Endodermal cell (in vitro differentiated cells): ENCODE data around the gene CFAP46. TPM values are rescaled to one million over a fixed set of nuclear protein-coding genes. Genes with fewer than 3 reads are reported as not detected.

Experiments
- DNase-seq: peaks from one replicate; pipeline ENCODE4 v3.0.0-alpha.2; 2017
- H3K27ac ChIP-seq: 2 replicates; pipeline ENCODE4 v1.5.1; 2013; ENCODE audit warnings: mild to moderate bottlenecking, low read depth, low read length, moderate library complexity
- H3K27me3 ChIP-seq: 2 replicates; pipeline ENCODE4 v1.6.1; 2013; ENCODE audit warnings: mild to moderate bottlenecking, low read length, moderate library complexity; ENCODE audit not compliant: insufficient read depth, control insufficient read depth, poor library complexity, severe bottlenecking
- H3K36me3 ChIP-seq: 2 replicates; pipeline ENCODE4 v1.7.0; 2013; ENCODE audit warnings: mild to moderate bottlenecking, low read length, moderate library complexity; ENCODE audit not compliant: control insufficient read depth, insufficient read depth
- H3K4me1 ChIP-seq: one replicate; pipeline ENCODE4 v1.7.0; 2013; ENCODE audit warnings: low read length; ENCODE audit not compliant: control insufficient read depth, insufficient read depth
- H3K4me3 ChIP-seq: 2 replicates; pipeline ENCODE4 v1.5.1; 2013; ENCODE audit warnings: mild to moderate bottlenecking, low read length, moderate library complexity
- H3K9ac ChIP-seq: 2 replicates; pipeline ENCODE4 v1.6.1; 2013; ENCODE audit warnings: mild to moderate bottlenecking, low read length, moderate library complexity; ENCODE audit not compliant: poor library complexity, severe bottlenecking; ENCODE audit errors: extremely low read depth
- H3K9me3 ChIP-seq: 2 replicates; pipeline ENCODE4 v1.6.1; 2013; ENCODE audit warnings: mild to moderate bottlenecking, low read length, moderate library complexity; ENCODE audit not compliant: control insufficient read depth
- H3K27ac Mint-ChIP-seq: 2 replicates; pipeline ENCODE4 v1.8.0; 2020; ENCODE audit warnings: mixed read lengths
- H3K27me3 Mint-ChIP-seq: 2 replicates; pipeline ENCODE4 v1.8.0; 2021; ENCODE audit warnings: mild to moderate bottlenecking, mixed read lengths; ENCODE audit not compliant: insufficient read depth
- H3K36me3 Mint-ChIP-seq: 2 replicates; pipeline ENCODE4 v1.8.0; 2020; ENCODE audit warnings: low read depth, mixed read lengths
- H3K4me1 Mint-ChIP-seq: 2 replicates; pipeline ENCODE4 v1.8.0; 2020; ENCODE audit warnings: mixed read lengths
- H3K4me3 Mint-ChIP-seq: 2 replicates; pipeline ENCODE4 v1.8.0; 2020; ENCODE audit warnings: mild to moderate bottlenecking, moderate library complexity, mixed read lengths
- H3K9me3 Mint-ChIP-seq: 2 replicates; pipeline ENCODE4 v1.8.0; 2020; ENCODE audit warnings: mild to moderate bottlenecking, mixed read lengths
- CTCF ChIP-seq: fragments of 200-600 bp; sonication (generic); conservative IDR thresholded peaks from 2 replicates; pipeline ENCODE4 v1.5.0; 2021; ENCODE audit warnings: antibody characterized with exemption, mild to moderate bottlenecking
- WGBS, 2 experiments: methylation state at CpG; one replicate each; pipeline versions ENCODE4 v1.1.5 to v1.1.7; 2013; ENCODE audit warnings: missing lambda C conversion rate in 2 of 2, mixed read lengths in 1 of 2; ENCODE audit not compliant: insufficient coverage in 1 of 2, insufficient read length in 1 of 2; 5-methylcytosine and 5-hydroxymethylcytosine counted together
- total RNA-seq, 2 donors: library from RNA; stranded (reverse); fragmentation: NEBNext Ultra II Directional in 1 of 2; extraction: Animal tissue kit (Norgen Biotek cat#: 25700) in 1 of 2; gene quantifications; 2 replicates in 1 of 2; 3 replicates in 1 of 2; pipeline ENCODE4 v1.2.1, GENCODE V29; 2021

The CFAP46 gene
- total RNA-seq, 2 donors from 2014 or later, result 9.9 to 10.5 TPM

- no peaks in the 10 kb centered on the region for H3K9me3 ChIP-seq
- no peak overlapping the region for H3K9ac ChIP-seq
- no peaks in the 10 kb centered on the region for H3K27me3 ChIP-seq
- WGBS, 2 experiments, result 93 to 94% methylated on average over 14 to 17 of the region's 17 CpGs
- TF ChIP-seq CTCF, result peak; percentile 30
- no peaks in the 10 kb centered on the region for H3K36me3 Mint-ChIP-seq
- H3K4me3 ChIP-seq, result no peak overlapping the region
- H3K27me3 Mint-ChIP-seq, result no peaks in the 10 kb centered on the region
- no peaks in the 10 kb centered on the region for H3K4me1 Mint-ChIP-seq
- no peak overlapping the region for H3K27ac Mint-ChIP-seq
- peaks cover 11% of the 10 kb centered on the region for H3K9me3 Mint-ChIP-seq
- H3K4me1 ChIP-seq, result no peaks in the 10 kb centered on the region
- DNase-seq, result peak; percentile 54
- H3K27ac ChIP-seq, result no peak overlapping the region
- H3K4me3 Mint-ChIP-seq, result no peak overlapping the region
- H3K36me3 ChIP-seq, result no peaks in the 10 kb centered on the region
These were observed 91.5 kb downstream of the CFAP46 start for GRCh38 chr10:132850896-132851295.

GRCh38 chr10:132850246-132850645 lies 92.1 kb downstream of the CFAP46 start:
- Histone ChIP-seq H3K9ac (no peak overlapping the region), H3K36me3 (no peaks in the 10 kb centered on the region), H3K27me3 (no peaks in the 10 kb centered on the region), H3K4me3 (no peak overlapping the region), H3K4me1 (no peaks in the 10 kb centered on the region), H3K27ac (no peak overlapping the region), H3K9me3 (no peaks in the 10 kb centered on the region)
- DNase-seq, result peak; percentile 30
- no peak overlapping the region for H3K27ac Mint-ChIP-seq
- H3K36me3 Mint-ChIP-seq, result no peaks in the 10 kb centered on the region
- H3K27me3 Mint-ChIP-seq, result no peaks in the 10 kb centered on the region
- WGBS, 2 experiments, result 93 to 100% methylated on average over 9 to 15 of the region's 15 CpGs
- no peak for TF ChIP-seq CTCF
- no peak overlapping the region for H3K4me3 Mint-ChIP-seq
- no peaks in the 10 kb centered on the region for H3K4me1 Mint-ChIP-seq
- H3K9me3 Mint-ChIP-seq, result peaks cover 11% of the 10 kb centered on the region

GRCh38 chr10:132849546-132850031 lies 92.8 kb downstream of the CFAP46 start:
- Mint-ChIP-seq H3K9me3 (peaks cover 11% of the 10 kb centered on the region), H3K4me3 (no peak overlapping the region), H3K4me1 (no peaks in the 10 kb centered on the region), H3K36me3 (no peaks in the 10 kb centered on the region), H3K27ac (no peak overlapping the region), H3K27me3 (no peaks in the 10 kb centered on the region)
- peak; percentile 38 for DNase-seq
- WGBS, 2 experiments, result 93 to 99% methylated on average over 12 to 19 of the region's 19 CpGs
- no peak for TF ChIP-seq CTCF
- Histone ChIP-seq H3K27ac (no peak overlapping the region), H3K36me3 (no peaks in the 10 kb centered on the region), H3K4me3 (no peak overlapping the region), H3K9ac (no peak overlapping the region), H3K9me3 (no peaks in the 10 kb centered on the region), H3K4me1 (no peaks in the 10 kb centered on the region), H3K27me3 (no peaks in the 10 kb centered on the region)
